IPS-15b (cell line): ENCODE measurements around the gene CHKB.
"Not testable (repeated sequence)": the region's sequence is repeated elsewhere in the genome, so short reads cannot be mapped to it uniquely, and the experiment has no call there.

Experiments used
- H3K27me3 ChIP-seq: one replicate; pipeline ENCODE4 v1.6.1; 2013; ENCODE audit warnings: low read length; ENCODE audit not compliant: control insufficient read depth, insufficient read depth
- H3K36me3 ChIP-seq: one replicate; pipeline ENCODE4 v1.6.1; 2013; ENCODE audit warnings: low read length; ENCODE audit not compliant: control insufficient read depth, insufficient read depth
- H3K4me1 ChIP-seq: one replicate; pipeline ENCODE4 v1.6.1; 2013; ENCODE audit warnings: mild to moderate bottlenecking, low read length; ENCODE audit not compliant: control insufficient read depth, insufficient read depth
- H3K4me3 ChIP-seq: one replicate; pipeline ENCODE4 v1.5.1; 2013; ENCODE audit warnings: low read depth, low read length
- H3K9ac ChIP-seq: one replicate; pipeline ENCODE4 v1.6.1; 2013; ENCODE audit warnings: low read depth, mild to moderate bottlenecking, low read length
- H3K9me3 ChIP-seq: one replicate; pipeline ENCODE4 v1.6.1; 2013; ENCODE audit warnings: mild to moderate bottlenecking, low read length; ENCODE audit not compliant: control insufficient read depth, insufficient read depth

CHKB gene

GRCh38 chr22:50536226-50536625 lies 46.4 kb downstream of the CHKB start:
- H3K4me3 ChIP-seq, result no peak overlapping the region
- H3K9ac ChIP-seq, result no peak overlapping the region
- H3K27me3 ChIP-seq, result peaks cover 22% of the 10 kb centered on the region
- H3K36me3 ChIP-seq, result no peaks in the 10 kb centered on the region
- H3K9me3 ChIP-seq, result no peaks in the 10 kb centered on the region
- H3K4me1 ChIP-seq, result no peaks in the 10 kb centered on the region

- no peaks in the 10 kb centered on the region for H3K36me3 ChIP-seq
- peaks cover 32% of the 10 kb centered on the region for H3K27me3 ChIP-seq
- H3K4me3 ChIP-seq, result no peak overlapping the region
- no peaks in the 10 kb centered on the region for H3K9me3 ChIP-seq
- H3K4me1 ChIP-seq, result no peaks in the 10 kb centered on the region
- no peak overlapping the region for H3K9ac ChIP-seq
These were observed 47.5 kb downstream of the CHKB start for GRCh38 chr22:50535113-50535512.

GRCh38 chr22:50533856-50534711 lies 48.6 kb downstream of the CHKB start:
- H3K4me3 ChIP-seq, H3K9me3 ChIP-seq, H3K4me1 ChIP-seq, H3K36me3 ChIP-seq, H3K9ac ChIP-seq: not testable (repeated sequence)
- peaks cover 42% of the 10 kb centered on the region for H3K27me3 ChIP-seq

- Histone ChIP-seq H3K4me3 (no peak overlapping the region), H3K9ac (no peak overlapping the region), H3K27me3 (peaks cover 52% of the 10 kb centered on the region)
These were observed 49.5 kb downstream of the CHKB start for GRCh38 chr22:50532824-50533796.

GRCh38 chr22:50531962-50532674 lies 50.5 kb downstream of the CHKB start:
- Histone ChIP-seq H3K27me3 (peaks cover 62% of the 10 kb centered on the region), H3K9ac (no peak overlapping the region), H3K4me1 (no peaks in the 10 kb centered on the region), H3K9me3 (no peaks in the 10 kb centered on the region), H3K36me3 (no peaks in the 10 kb centered on the region), H3K4me3 (peak overlapping the region; percentile 59)

More at GRCh38 chr22:50532824-50533796, 49.5 kb downstream of the CHKB start:
- H3K36me3 ChIP-seq, result no peaks in the 10 kb centered on the region
- H3K4me1 ChIP-seq, result no peaks in the 10 kb centered on the region
- H3K9me3 ChIP-seq, result no peaks in the 10 kb centered on the region

GRCh38 chr22:50531546-50531961 lies 51.1 kb downstream of the CHKB start:
- Histone ChIP-seq H3K36me3 (no peaks in the 10 kb centered on the region), H3K4me1 (no peaks in the 10 kb centered on the region), H3K27me3 (peaks cover 64% of the 10 kb centered on the region), H3K9me3 (no peaks in the 10 kb centered on the region), H3K9ac (no peak overlapping the region), H3K4me3 (peak overlapping the region; percentile 59)

- Histone ChIP-seq H3K27me3 (peaks cover 64% of the 10 kb centered on the region), H3K4me3 (peak overlapping the region; percentile 59), H3K9me3 (no peaks in the 10 kb centered on the region), H3K36me3 (no peaks in the 10 kb centered on the region), H3K9ac (no peak overlapping the region), H3K4me1 (no peaks in the 10 kb centered on the region)
These were observed 51.6 kb downstream of the CHKB start for GRCh38 chr22:50530877-50531545.

- Histone ChIP-seq H3K4me3 (peak overlapping the region; percentile 59), H3K9me3 (no peaks in the 10 kb centered on the region), H3K27me3 (peaks cover 64% of the 10 kb centered on the region), H3K9ac (no peak overlapping the region), H3K36me3 (no peaks in the 10 kb centered on the region), H3K4me1 (no peaks in the 10 kb centered on the region)
These were observed 52.1 kb downstream of the CHKB start for GRCh38 chr22:50530580-50530876.

- Histone ChIP-seq H3K9me3 (no peaks in the 10 kb centered on the region), H3K36me3 (no peaks in the 10 kb centered on the region), H3K27me3 (peaks cover 64% of the 10 kb centered on the region), H3K4me1 (no peaks in the 10 kb centered on the region), H3K4me3 (peak within 1 kb of the TSS; percentile 59), H3K9ac (no peak within 1 kb of the TSS)
These were observed 52.6 kb downstream of the CHKB start, which contains the start of gene TYMP for GRCh38 chr22:50529897-50530579. Gene TYMP, minus strand, starts transcription at chr22:50530012. Its CDS starts 303 bp downstream, at chr22:50529709.

- Histone ChIP-seq H3K36me3 (no peaks in the 10 kb centered on the region), H3K4me1 (no peaks in the 10 kb centered on the region), H3K27me3 (peaks cover 64% of the 10 kb centered on the region), H3K9me3 (no peaks in the 10 kb centered on the region), H3K9ac (no peak overlapping the region), H3K4me3 (peak overlapping the region; percentile 59)
These were observed 53.2 kb downstream of the CHKB start for GRCh38 chr22:50529416-50529896.
